Neural cell (in vitro differentiated cells): ENCODE data around the gene PHACTR1.

Experiments used
- EP300 ChIP-seq: fragments of 450-650 bp; conservative IDR thresholded peaks from 2 replicates; pipeline ENCODE4 v1.6.1; 2014; ENCODE audit warnings: antibody characterized with exemption, mild to moderate bottlenecking, moderate library complexity; ENCODE audit not compliant: poor library complexity, severe bottlenecking
- EZH2 ChIP-seq: fragments of 200-600, 300-800 bp; shearing (Covaris generic), sonication (generic); IDR thresholded peaks from 2 replicates; pipeline ENCODE4 v1.6.1; 2014; ENCODE audit warnings: antibody characterized with exemption, low read length, borderline replicate concordance, mild to moderate bottlenecking; ENCODE audit not compliant: insufficient read depth, poor library complexity, severe bottlenecking
- MXI1 ChIP-seq: fragments of 450-650 bp; conservative IDR thresholded peaks from 2 replicates; pipeline ENCODE4 v1.6.1; 2014; ENCODE audit warnings: antibody characterized with exemption, mild to moderate bottlenecking; ENCODE audit not compliant: poor library complexity, severe bottlenecking
- POLR2AphosphoS5 ChIP-seq: IDR thresholded peaks from 2 replicates; pipeline ENCODE4 v1.6.1; 2012
- RAD21 ChIP-seq: fragments of 450-650 bp; conservative IDR thresholded peaks from 2 replicates; pipeline ENCODE4 v1.6.1; 2014; ENCODE audit warnings: antibody characterized with exemption, mild to moderate bottlenecking, moderate library complexity
- TAF1 ChIP-seq: IDR thresholded peaks from 2 replicates; pipeline ENCODE4 v1.6.1; 2012; ENCODE audit warnings: low read depth
- TF ChIP-seq, protein P1 (sequence below): fragments of 450-650 bp; IDR thresholded peaks from 2 replicates; pipeline ENCODE4 v1.5.1; 2014; ENCODE audit warnings: antibody characterized with exemption, mild to moderate bottlenecking, moderate library complexity; ENCODE audit not compliant: poor library complexity, severe bottlenecking
- TF ChIP-seq, protein P2 (sequence below): IDR thresholded peaks from 2 replicates; pipeline ENCODE4 v1.6.1; 2012; ENCODE audit warnings: borderline replicate concordance

DNA sequence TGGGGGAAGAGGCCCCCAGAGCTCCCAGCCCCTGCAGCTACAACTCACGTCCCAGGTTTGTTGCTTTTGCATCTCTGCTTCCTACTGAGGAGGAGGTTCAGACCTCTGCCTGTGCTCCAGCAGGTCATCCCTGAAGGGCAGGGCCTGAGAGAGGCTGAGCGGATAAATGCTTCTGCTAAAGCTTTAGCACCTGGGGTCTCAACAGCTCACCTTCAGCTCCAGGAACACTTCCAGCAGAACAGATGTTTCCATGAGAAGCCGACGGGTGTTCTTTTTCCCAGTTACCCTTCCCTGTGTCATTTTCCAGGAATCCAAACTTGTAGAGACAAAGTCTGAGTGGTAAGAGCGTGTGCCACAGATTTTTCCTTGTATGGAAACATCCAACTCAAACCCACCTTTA is 403.0 kb downstream of the PHACTR1 start:
- TF ChIP-seq, protein P1, sequence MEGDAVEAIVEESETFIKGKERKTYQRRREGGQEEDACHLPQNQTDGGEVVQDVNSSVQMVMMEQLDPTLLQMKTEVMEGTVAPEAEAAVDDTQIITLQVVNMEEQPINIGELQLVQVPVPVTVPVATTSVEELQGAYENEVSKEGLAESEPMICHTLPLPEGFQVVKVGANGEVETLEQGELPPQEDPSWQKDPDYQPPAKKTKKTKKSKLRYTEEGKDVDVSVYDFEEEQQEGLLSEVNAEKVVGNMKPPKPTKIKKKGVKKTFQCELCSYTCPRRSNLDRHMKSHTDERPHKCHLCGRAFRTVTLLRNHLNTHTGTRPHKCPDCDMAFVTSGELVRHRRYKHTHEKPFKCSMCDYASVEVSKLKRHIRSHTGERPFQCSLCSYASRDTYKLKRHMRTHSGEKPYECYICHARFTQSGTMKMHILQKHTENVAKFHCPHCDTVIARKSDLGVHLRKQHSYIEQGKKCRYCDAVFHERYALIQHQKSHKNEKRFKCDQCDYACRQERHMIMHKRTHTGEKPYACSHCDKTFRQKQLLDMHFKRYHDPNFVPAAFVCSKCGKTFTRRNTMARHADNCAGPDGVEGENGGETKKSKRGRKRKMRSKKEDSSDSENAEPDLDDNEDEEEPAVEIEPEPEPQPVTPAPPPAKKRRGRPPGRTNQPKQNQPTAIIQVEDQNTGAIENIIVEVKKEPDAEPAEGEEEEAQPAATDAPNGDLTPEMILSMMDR = no peak
- TF ChIP-seq MXI1 (no peak), EP300 (no peak), TAF1 (no peak), POLR2AphosphoS5 (no peak), RAD21 (no peak), EZH2 (no peak)
- TF ChIP-seq, protein P2, sequence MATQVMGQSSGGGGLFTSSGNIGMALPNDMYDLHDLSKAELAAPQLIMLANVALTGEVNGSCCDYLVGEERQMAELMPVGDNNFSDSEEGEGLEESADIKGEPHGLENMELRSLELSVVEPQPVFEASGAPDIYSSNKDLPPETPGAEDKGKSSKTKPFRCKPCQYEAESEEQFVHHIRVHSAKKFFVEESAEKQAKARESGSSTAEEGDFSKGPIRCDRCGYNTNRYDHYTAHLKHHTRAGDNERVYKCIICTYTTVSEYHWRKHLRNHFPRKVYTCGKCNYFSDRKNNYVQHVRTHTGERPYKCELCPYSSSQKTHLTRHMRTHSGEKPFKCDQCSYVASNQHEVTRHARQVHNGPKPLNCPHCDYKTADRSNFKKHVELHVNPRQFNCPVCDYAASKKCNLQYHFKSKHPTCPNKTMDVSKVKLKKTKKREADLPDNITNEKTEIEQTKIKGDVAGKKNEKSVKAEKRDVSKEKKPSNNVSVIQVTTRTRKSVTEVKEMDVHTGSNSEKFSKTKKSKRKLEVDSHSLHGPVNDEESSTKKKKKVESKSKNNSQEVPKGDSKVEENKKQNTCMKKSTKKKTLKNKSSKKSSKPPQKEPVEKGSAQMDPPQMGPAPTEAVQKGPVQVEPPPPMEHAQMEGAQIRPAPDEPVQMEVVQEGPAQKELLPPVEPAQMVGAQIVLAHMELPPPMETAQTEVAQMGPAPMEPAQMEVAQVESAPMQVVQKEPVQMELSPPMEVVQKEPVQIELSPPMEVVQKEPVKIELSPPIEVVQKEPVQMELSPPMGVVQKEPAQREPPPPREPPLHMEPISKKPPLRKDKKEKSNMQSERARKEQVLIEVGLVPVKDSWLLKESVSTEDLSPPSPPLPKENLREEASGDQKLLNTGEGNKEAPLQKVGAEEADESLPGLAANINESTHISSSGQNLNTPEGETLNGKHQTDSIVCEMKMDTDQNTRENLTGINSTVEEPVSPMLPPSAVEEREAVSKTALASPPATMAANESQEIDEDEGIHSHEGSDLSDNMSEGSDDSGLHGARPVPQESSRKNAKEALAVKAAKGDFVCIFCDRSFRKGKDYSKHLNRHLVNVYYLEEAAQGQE = no peak
